Activated CD4-positive, alpha-beta T cell treated with anti-CD3 and anti-CD28 coated beads, Interleukin-2, Interleukin-4, amounts not matched to agents 100 ng/mL and 50 ng/mL, durations not matched to agents 16 hours and 8 hours (primary cell): Measurements from ENCODE around the gene PABPC3.

ENCODE experiments used
- DNase-seq: peaks from one replicate; pipeline ENCODE4 v3.0.0-alpha.2; 2020; ENCODE audit warnings: low spot score

Gene PABPC3

GRCh38 chr13:25112695-25113255 is 16.8 kb downstream of the PABPC3 start:
- DNase-seq: no peak

- DNase-seq: peak; percentile 77
Measured at GRCh38 chr13:25114220-25114619, 18.3 kb downstream of the PABPC3 start.

DNA sequence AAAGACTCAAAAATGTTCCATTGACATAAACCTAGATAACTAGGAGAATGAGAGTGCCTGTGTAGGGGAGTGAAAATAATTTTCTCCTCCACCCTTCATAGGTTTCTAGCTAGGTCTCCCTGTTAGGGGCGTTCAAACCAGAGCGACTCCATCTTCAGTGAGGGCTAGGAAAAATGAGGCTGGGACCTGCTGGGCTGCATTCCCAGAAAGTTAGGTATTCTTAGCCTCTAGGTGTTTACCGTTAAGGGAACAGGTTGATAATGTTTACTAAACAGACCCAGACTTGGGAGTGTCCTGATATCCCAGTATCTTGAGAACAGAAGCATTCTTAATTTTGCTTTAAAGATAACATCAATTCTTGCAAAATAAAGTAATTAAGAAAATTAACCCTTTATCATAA is 20.1 kb downstream of the PABPC3 start:
- DNase-seq: no peak

DNA sequence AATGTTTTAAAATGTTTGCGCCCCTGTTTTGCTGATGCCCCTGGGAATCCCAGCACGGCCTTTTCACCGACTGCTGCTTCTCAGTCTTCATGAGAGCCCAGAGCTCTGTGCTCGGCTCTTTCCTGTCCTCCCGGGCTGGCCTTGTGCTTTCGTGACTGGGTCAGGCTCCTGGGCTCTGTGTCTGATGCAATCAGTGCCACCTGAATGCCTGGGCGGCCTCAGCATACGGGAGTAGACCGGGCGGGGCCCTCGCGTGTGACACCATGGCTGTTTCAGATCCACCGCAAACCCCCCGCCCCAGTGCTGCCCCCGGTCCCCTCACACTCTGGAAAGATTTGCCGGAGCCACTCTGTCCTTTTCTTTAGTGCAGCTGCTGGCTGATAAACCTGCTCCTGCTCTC is 21.4 kb downstream of the PABPC3 start:
- no peak for DNase-seq

GRCh38 chr13:25118378-25118905 is 22.5 kb downstream of the PABPC3 start:
- DNase-seq: no peak

DNA sequence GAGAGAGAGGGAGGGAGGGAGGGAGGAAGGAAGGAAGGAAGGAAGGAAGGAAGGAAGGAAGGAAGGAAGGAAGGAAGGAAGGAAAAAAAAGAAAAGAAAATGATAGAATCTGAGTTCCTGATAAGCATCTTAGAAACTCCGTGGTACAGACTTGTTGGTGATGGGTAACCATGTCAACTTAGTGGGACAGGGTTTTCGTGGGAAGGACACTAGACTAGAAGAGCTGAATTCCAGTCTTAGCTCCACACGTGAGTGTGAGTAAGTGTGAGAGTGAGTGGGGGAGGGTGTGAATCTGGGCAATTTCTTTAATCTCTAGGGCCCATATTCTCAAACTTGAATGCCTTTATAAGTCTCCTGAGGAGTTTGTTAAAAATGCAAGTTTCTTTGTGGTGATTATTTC is 35.0 kb downstream of the PABPC3 start:
- DNase-seq: no peak

DNA sequence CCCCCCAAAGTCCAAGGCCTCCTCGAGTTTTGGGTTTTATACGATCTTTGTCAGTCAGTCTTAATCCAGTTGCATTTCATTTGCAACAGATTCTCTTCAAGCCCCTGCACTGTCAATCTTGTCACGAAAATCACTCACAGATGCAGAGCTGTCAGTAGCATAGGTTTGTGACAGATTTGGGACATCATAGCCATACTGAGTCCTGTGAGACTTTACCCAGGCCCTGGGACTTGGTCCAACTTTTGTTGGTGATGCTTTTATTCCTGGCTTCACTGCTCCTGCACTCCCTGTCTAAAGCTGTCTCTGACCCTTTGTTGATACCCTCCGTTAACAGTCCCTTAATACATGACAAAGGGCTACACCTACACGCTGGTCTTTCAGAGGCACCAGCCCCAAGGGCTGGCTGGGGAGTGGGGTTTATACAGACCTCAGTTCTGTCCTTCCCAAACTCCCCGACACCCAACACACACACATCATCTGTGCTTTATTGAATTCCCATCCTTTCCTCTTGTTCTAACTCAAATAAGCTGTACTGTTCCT is 36.0 kb downstream of the PABPC3 start:
- DNase-seq: no peak

DNA sequence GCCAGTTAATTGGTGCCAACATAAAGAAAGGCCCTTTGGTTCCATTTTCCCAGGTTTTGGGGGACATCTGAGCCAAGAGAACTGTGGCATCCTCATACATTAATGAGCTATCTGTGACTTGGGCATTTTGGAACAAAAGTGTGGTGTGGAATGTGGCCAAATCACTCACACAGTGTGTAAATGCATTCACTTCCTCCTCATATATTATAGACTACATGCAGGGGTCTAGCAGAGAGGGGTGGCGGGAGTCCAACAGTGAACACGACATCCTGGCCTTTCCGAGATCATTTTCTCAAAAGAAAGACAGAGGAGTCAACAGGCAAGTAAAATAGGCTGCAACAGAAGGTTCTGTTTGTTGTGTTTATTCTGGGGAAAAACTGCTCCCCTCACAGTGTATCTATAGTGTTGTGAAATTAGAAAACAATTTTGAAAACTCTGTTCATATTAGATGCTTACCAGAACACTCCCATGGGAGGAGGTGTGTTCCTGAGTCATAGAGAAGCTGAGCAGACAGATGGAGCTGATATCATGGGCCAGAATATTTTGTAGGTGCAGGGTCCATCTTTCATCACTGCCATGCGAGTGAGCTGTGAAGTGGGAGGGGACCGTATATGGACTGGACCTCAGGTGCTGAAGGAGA is 36.9 kb downstream of the PABPC3 start:
- DNase-seq: no peak

DNA sequence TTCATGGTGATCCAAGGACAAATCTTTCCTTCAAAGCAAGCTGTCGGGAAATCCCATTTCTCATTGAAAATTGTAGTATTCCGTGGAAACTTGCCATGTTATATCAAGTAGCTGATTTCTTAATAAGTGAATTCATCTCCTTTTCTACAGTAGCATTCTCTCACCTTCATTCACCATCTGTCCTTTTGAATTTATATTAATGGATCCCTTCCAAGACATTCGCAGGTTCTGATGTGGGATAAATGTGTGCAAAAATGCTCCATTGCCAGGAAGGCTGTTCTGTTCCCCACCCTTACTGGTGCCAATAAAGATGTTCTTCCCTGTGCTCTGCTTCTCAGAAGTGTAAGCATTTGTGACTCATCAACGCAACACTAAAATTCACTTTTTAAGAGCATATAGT is 40.0 kb downstream of the PABPC3 start:
- no peak for DNase-seq

DNA sequence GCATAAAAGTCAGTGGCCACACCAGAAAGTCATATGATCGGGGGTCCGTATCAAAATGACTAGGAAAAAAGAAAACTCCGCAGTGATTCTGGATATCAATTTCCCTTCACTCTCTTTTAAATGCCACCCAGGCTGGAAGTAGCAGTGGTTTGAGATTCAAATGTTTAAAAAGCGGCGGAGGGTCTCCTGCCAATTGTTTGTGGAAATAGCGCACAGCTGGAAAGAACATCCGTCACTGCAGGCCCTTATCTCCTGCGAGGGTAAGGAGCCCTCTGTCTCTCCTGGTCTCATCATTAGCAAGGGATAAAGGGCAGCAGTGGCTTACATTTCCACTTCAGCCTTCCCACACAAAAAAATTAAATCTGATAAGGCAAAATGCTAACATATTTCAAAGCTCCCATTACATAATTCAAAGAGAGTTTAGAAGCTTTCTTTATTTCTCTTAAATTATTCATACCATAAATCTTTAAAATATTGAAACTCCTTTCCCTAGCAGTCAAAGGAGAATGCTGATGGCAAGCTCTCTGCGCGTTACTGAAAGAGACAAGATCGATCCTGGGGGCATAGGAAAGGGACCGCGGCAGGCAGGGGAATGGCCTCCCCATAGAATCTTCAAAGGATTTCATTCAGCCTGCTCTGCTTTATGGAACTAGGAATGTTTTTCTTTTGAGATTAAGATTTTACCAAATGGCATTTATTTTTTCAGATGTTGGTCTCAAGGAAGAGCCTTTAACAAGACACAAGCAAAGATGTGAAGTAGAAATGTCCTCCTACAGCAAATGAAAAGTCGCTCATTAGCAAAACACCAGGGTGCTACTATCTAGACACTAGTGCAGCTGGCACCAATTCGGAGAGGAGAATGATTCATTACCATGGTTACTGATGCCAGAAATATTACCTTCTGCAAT is 41.2 kb downstream of the PABPC3 start:
- no peak for DNase-seq

DNA sequence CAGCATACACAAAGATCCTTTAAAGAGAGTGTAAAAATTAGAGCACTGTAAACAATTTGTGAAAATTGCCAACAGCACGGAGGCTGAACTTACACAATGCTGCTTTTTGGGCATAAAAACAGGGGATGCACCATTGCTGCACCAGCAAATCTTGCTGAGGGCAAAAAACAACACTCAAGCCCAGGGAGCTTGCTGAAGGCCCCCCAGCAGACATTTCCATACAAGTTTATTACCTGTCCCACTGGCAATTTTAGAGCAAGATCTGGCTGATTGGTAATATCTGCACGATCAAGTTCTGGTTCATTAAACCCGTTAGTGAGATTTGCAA is 41.8 kb downstream of the PABPC3 start:
- no peak for DNase-seq

DNA sequence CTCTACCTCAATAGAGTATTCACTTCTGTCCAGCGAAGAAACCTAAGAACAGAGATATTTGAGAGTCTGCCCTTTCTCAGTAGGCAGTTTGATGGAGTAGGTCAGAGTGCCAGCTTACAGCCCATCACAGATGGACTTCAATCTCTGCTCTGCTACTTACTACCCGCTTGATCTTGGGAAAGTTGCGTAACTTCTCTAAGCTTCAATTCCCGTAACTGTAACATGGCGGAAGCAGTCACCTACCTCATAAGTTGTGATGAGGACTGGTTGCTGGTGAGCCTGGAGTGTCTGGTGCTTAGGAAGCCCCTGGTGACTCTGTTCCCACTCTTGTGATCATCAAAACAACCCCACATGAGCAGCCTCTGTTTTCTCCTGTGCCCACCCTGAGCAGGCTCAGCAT is 45.1 kb downstream of the PABPC3 start:
- DNase-seq: no peak

DNA sequence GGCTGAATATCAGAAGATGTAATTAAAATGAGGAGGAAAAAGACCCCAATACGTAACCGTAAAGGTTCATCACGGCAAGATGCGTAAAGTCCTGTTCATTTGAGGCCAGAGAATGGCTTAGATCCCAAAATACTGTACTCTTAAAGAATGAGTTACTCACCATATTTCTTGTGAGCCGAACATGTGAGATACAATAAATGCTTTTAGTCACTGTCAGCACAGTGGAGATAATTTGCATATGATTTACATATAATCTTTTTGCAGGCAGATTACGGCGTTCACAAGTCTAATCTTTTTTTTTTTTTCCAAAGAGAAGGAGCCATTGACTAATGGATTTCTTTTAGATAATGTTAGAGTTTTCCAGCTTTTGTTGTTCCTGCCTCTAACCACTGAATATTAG is 47.8 kb downstream of the PABPC3 start:
- no peak for DNase-seq

GRCh38 chr13:25147638-25148401 is 51.9 kb downstream of the PABPC3 start:
- peak; percentile 17 for DNase-seq

GRCh38 chr13:25148402-25148771 is 52.5 kb downstream of the PABPC3 start:
- DNase-seq: no peak
